GM19035 (cell line): ENCODE data around the gene MYH7B.

ENCODE experiments used
- ATAC-seq: cut with Tn5 transposase; IDR thresholded peaks from one replicate; pipeline ENCODE4 v1.9.1; 2021; ENCODE audit not compliant: unreplicated experiment

The MYH7B gene

DNA sequence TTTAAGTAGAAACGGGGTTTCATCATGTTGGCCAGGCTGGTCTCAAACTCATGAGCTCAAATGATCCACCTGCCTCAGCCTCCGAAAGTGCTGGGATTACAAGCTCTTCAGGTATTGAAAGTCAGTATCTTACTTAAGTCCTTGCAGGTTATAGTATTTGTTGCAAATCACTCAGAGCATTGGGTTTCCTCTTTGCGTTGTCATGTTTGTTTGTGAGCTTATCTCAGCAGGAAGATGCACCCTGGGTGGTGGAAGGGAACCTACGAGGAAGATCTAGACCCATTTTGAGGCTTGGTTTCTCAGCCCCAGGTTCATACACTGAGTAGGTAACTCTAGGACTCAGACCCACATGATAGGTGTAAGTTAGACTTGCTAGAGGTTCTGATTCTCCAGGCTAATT is 18.6 kb downstream of the MYH7B start:
- no peak for ATAC-seq

DNA sequence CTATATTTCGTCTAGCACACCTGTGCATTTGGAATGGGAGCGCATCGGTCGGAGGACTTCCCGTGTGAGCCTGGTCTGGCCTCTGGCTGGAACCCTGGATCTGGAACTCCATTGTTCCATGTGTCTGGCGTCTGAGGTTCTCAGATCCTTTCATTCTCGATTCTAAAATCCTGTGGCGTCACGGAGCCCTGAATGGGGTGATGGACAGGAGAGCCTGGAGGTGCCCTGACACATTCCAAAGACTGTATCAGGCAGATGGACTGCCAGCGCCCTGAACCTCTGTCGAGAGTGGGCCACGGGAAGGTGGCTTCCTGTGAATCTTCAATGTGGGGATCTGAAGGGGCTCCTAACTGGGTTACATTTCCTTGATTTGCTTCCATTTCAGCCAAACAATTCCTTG is 20.6 kb downstream of the MYH7B start:
- no peak for ATAC-seq

DNA sequence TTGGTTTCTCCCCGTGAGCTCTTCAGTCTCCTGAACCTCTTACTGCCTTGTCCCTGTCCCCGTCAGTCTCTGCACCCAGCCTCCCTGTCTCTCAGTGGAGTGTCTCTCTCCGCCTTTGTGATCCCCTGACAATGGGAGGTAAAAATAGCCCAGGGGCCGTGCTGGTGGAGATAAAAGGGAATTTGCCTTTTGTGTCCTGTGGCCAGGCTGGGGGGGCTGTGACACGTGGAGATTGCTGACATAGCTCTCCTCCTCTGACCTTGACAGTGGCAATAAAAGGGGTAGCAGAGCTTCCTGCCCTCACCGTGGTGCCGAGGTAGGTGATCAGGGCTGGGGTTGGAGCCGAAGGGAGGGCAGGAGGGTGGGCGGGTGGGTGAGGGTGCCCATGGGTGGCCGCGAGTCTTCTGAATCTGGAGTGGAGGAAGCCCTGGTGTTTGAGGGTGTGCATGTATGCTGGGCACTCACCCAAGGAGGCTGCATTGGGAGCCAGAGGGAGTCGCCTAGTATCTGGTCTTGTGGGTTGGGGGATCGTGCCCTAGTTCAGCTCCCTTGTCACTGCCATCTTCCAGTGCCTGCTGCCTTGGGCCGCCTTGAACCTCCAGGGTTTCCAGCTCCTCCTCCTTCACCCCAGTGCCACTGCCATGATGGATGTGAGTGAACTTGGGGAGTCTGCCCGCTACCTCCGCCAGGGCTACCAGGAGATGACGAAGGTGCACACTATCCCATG is 21.9 kb downstream of the MYH7B start:
- no peak for ATAC-seq

DNA sequence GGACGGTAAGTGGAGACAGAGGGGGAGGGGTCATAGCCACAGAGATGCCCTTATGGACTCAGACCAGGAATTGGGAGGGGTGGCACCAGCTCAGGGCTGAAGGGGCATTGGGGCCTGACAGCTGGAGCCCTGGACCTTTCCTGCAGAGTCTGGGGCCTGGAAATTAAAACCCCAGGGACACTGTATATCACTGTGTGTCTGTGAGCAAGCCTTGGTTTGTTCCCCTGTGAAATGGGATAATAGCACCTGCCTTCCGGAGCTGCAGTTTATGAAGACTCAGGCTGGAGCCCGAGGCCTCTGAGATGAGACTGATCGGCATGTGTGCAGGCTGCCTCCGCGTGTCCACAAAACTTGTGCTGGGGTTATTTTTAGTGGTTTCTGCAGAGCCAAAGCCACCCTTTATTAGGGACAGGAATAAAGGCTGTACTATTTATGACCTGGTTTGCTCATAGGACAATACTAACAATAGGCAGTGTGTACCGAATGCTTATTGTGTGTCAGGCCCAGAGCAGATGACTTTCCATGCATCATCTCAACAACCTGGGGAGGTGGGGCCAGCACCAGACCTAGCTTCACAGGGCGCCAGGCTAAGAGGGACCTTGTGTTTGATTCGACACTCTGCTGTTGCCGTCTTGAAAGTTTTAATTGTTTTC is 22.6 kb downstream of the MYH7B start:
- ATAC-seq, result no peak

DNA sequence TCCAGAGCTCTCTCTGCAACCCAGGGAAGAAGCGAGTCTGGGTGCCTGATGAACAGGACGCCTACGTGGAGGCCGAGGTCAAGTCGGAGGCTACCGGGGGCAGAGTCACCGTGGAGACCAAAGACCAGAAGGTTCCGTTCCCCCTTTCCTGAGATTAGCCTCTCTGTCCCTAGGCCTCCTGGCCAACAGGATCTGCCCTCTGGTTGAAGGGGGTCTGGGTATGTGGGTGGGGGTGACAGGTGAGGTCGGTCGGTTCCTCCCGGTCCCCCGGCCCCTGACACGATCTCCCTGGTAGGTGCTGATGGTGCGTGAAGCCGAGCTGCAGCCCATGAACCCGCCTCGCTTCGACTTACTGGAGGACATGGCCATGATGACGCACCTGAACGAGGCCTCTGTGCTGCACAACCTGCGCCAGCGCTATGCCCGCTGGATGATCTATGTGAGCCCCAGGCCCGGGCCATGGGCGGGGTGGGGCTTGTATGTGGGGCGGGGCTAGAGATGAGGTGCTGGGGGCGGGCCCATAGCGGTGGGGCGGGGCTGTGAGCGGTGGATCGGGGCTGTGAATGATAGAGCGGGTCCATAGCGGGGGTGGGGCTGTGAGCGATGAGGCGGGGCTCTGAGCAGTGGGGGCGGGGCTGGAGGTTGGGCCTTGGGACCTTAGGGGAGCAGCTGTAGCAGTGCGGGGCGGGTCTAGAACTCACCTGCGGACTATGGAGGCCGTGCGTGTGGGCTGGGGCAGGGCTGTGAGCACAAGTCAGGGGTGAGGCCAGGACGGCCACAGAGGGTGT is 23.9 kb downstream of the MYH7B start:
- no peak for ATAC-seq

DNA sequence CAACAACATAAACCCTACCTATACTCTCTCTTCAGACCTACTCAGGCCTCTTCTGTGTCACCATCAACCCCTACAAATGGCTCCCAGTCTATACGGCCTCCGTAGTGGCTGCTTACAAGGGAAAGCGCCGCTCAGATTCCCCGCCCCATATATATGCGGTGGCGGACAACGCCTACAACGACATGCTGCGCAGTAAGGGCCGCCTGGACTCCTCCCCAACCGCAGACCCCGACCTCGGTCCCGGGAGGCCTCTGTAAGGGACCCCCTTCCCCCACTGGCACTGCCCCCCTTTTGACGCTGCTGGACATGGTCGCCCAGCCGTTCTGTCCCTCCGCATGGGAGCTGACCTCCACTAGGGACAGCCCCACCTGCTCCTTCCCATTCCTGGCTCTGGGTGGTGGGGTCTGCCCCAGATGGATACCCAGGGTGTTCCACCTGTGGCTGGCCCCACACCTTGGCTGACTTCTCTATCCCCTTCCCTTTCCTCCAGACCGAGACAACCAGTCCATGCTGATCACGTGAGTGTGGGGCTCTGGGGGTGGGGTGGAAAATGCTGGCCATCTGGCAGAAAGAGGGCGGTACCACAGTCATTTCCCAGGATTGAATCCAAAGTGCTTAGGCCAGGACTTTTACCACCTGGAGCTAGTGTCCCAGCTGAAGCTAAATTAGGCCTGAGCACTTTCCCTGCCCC is 25.0 kb downstream of the MYH7B start:
- no peak for ATAC-seq

DNA sequence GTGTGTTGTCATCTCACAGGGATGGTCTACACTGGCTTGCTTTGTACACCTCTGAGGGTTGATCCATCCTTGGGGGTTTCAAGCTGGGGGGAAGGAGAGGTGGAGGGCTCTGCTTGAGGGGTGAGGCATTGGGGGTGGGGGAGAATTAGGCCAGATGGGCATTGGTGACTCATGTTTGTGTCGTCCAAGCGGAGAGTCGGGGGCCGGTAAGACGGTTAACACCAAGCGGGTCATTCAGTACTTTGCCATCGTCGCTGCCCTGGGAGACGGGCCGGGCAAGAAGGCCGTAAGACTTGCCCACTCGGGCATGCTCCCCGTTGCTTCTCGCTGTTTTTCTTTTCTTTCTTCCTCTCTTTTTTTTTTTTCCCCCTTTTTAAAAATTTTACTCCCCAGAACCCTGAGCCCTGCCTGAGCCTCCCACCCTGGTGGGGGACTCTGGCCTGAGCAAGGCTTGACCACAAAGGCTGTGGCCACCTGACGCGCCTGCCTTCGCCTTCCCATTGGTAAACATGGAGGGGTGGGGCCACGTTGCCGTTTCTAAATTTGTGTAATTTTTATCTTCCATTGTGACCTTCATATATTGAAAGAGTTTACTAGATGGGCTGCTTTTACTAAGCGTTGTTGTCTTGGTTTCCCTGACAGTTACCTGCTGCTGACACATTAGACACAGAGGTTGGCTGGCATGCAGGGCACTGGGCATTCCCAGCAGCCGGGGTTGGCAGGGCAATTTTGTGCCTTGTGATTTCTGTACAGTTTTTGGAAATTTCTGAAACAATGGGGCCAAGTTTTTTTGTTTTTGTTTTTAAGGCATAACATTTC is 26.8 kb downstream of the MYH7B start:
- ATAC-seq, result no peak

DNA sequence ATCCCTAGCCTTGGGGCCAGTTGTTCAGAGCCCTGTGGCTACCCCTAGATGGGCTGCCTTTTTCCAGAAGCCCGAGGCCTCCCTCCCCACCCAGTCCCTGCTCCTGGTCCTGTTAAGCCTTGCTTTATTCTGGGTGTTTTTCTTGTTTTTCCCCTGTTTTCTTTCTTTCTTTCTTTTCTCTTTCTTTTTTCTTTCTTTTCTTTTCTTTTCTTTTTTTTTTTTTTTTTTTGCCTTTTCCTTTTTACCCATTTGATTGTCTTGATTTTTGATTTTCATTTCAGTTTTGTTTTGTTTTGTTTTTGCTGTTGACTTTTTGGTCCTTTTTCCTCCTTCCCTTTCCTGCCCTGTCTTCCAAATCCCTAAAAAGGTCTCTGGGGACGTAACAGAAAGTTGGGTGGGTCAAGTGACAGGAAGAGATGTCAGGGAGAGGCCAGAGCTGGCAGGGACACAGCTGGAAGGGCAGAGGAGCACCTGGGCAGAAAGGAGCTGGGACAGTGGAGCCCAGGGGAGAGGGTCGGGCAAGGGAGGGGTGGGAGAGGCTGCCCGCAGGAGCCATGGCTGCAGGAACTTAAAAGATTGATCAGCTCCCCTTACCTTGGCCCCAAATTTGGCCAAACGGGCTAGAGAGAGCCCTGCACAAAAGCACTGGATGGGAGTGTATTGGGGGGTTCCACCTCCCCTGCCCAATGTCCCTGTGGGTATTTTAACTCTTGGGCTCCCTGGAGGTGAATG is 27.6 kb downstream of the MYH7B start:
- ATAC-seq, result no peak

DNA sequence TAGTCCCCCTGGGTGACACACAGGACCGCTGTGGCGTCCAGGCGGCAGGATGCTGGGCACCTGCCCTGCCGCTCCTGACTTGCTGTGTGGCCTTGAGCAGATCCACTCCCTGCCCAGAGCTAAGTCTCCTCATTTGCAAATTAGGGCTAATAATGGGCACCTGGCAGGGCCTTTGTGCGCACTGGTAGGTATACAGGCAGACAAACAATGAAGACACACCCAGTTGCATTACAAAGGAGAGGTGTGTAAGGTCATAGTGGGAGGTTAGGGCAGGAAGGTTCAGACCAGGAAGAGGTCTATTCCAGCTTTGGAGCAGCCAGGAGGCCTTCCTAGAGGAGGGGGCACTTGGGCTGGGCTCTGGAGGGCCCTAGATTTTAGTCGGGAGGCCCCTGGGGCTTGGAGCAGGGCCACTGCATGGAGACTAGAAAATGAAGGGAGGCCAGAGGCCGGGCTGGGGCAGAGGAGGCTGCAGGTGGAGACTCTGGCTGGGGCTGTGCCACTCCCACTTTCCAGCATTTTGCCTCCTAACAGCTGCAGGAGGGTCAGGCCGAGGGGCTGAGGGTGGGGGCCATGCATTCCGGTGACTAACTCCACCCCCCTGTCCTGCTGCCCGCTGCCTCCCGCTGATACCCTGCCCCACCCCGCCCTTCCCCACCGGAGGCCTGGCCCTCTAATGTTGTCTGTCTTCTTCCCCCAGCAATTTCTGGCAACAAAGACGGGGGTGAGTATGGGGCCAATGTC is 28.5 kb downstream of the MYH7B start:
- ATAC-seq, result no peak

DNA sequence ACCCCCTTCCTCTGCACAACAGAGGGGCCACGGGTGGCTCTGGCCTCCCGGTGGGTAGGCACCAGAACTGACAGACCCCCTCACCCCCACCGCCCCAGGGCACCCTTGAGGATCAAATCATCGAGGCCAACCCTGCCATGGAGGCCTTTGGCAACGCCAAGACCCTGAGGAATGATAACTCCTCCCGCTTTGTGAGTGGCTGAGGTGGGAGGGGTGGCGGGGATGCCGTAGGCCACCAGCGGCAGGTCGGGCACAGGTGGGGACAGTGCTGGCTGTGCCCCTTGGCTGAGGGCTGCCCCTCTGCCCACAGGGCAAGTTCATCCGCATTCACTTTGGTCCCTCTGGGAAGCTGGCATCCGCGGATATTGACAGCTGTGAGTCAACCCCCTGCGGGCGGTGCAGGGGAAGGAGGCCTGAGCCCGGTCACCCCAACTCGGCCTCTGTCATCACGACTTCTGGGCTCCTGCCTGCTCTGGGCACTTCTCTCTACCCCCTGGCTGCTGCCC is 29.1 kb downstream of the MYH7B start:
- no peak for ATAC-seq

DNA sequence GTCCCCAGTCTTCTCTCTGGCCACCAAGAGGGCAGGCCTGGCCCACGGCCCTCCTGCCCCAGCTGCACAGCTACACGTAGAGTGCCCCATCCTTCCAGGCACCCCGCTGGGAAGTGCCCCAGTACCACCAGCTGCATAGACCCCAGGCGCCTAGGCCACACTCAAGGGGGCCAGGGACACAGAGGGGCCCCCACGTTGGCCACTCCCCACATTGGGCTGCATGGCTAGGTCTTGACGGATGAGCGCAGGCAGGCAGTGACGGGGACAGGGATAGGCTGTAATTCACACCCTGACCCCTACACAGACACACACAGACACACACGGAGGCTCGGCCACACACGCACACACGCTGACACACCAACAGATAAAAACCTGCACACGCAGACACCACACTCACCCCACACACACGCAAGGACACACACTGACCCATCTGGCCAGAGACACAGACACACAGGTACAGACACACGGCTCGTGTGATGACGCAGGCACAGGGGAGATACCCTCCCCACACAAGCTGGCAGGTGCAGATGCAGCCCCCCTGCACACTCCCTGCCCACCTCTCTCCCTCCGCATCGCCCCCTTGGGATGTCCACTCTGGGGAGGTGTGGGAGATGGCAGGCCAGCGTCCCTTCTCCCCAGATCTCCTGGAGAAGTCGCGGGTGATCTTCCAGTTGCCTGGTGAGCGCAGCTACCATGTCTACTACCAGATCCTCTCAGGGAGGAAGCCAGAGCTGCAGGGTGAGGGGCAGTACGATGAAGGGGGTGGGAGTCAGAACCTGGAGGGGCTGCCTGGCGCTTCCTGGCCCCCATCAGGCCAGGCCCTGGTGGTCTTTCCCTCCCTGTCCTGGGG is 30.0 kb downstream of the MYH7B start:
- no peak for ATAC-seq

DNA sequence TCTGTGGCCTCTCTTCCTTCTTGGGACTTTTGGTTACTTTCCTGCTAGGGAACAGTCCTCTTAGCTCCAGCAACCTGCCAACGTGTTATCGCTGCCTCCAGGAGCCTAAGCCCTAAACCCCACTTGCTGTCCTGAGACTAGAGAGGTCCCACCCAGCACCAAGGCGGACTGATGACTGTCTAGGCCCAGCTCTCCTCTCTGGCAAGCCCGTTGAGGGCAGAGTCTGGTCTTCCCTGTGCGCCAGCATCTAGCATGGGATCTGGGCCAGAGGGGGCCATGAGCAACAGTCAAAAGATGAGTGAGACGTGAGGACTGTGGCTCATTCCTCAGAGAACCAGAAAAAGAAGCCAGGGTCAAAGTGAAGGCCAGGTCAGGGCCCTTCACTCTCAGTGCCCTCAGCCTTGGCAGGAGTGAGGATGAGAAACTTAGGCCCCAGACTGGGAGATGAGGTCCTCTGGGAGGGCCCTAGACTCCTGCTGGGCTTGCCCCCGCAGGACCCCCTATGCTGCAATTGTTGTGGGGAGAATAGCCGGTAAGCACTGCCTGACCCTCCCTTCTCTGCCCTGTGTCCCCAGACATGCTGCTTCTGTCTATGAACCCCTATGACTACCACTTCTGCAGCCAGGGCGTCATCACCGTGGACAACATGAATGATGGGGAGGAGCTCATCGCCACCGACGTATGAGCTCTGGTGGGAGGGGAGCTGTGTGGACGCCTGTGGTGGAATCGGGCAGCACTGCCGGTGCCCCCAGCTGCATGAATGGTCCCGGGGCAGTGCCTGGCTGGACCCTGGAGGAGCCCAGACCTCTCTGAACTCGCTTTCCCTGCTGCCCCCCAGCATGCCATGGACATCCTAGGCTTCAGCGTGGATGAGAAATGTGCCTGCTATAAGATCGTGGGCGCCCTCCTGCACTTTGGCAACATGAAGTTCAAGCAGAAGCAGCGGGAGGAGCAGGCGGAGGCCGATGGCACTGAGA is 30.9 kb downstream of the MYH7B start:
- no peak for ATAC-seq

DNA sequence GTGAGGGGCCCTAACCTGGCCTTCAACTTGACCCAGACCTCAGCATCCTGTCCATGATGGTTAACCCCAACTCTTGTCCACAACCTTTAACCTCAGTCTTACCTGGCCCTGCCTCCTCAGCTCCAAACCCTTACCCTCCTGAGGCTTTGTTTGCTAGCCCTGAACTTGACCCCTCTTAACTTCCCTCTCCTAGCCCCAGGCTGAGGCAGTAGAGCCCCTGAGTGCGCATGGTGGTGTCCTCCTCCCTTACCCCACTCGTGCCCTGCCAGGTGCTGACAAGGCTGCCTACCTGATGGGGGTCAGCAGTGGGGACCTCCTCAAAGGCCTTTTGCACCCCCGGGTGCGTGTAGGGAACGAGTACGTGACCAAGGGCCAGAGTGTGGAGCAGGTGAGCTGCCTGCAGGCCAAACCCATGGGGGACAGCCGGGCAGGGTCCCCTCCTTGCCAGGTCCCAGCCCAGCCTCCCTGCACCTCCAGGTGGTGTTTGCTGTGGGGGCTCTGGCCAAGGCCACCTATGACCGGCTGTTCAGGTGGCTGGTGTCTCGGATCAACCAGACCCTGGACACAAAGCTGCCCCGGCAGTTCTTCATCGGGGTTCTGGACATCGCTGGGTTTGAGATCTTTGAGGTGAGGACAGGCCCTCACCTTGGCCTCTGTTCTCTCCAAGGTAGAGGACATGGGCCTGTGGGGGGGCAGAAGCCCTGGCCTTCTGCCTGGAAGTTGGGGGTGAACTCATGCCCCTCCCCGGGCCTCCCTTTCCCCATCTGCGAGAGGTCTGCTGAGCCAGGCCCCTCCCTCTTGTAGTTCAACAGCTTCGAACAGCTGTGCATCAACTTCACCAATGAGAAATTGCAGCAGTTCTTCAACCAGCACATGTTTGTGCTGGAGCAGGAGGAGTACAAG is 31.9 kb downstream of the MYH7B start:
- no peak for ATAC-seq

DNA sequence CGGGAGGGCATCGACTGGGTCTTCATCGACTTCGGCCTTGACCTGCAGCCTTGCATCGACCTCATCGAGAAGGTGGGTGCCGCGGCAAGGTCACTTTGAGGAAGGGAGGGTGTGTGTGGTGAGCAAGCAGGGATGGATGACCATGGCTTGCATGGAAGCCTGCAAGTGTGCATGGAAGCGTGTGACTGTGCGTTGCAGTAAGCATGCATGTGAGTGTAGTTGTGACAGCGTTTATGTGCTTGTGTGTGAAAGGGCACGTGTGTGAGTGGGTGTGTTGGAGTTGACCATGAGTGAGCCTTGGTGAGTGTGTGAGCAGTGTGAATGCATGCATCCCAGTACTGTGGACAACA is 32.5 kb downstream of the MYH7B start:
- no peak for ATAC-seq

DNA sequence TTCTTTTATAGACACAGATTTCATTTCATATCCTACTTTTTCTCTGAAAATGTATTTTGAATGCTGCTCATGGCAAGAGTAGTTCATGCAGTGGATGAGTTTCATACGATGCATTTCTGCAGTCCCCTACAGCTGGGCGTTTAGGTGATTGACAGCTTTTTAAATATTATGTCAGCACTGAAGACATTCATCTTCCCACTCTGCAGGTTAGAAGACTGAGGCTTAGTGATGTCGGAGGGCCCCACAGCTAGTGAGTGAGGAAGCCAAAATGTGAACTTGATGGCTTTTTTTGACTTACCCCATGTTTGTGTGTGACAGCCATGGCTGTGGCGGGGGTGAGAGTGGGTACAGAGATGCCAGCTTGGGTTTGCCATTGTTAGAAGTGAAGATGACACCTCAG is 33.5 kb downstream of the MYH7B start:
- no peak for ATAC-seq

DNA sequence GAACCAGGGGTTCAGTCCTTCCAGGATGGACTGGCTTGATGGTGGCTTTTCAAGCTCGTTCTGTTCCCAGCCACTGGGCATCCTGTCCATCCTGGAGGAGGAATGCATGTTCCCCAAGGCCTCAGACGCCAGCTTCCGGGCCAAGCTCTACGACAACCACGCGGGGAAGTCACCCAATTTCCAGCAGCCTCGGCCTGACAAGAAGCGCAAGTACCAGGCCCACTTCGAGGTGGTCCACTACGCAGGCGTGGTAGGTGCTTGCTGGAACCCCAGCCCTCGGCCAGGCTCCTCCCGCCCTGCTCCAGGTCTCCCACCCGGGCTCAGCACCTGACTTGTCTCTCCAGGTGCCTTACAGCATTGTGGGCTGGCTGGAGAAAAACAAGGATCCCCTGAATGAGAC is 34.0 kb downstream of the MYH7B start:
- ATAC-seq, result no peak
